Kidney tubule cell (primary cell): ENCODE measurements around the gene RIT2.

Experiments used
- DNase-seq: peaks from one replicate; pipeline ENCODE4 v3.0.0-alpha.2; 2018; ENCODE audit warnings: low spot score

RIT2 gene

GRCh38 chr18:43115076-43115921 is at the start of gene RIT2:
RIT2 (minus strand) TSS chr18:43115685.
- DNase-seq = no peak

GRCh38 chr18:43161528-43161927 is 46.0 kb upstream of the RIT2 start:
- DNase-seq = peak; percentile 31

- DNase-seq = no peak
These were observed 45.0 kb upstream of the RIT2 start for GRCh38 chr18:43160509-43160908.

GRCh38 chr18:43159926-43160325 is 44.4 kb upstream of the RIT2 start:
- DNase-seq = no peak

- DNase-seq = no peak
These were observed 43.7 kb upstream of the RIT2 start for GRCh38 chr18:43159086-43159770.

GRCh38 chr18:43158381-43158780 is 42.9 kb upstream of the RIT2 start:
- no peak for DNase-seq

- DNase-seq = no peak
These were observed 40.4 kb upstream of the RIT2 start for GRCh38 chr18:43155842-43156241.

GRCh38 chr18:43148231-43148630 is 32.7 kb upstream of the RIT2 start:
- no peak for DNase-seq

- DNase-seq = no peak
These were observed 25.7 kb upstream of the RIT2 start for GRCh38 chr18:43141208-43141607.

- no peak for DNase-seq
These were observed 23.9 kb upstream of the RIT2 start for GRCh38 chr18:43139288-43139946.

- no peak for DNase-seq
These were observed 19.4 kb upstream of the RIT2 start for GRCh38 chr18:43134876-43135275.

GRCh38 chr18:43130716-43131260 is 15.3 kb upstream of the RIT2 start:
- DNase-seq = no peak

- DNase-seq = peak; percentile 9
These were observed 14.6 kb upstream of the RIT2 start for GRCh38 chr18:43129946-43130524.

GRCh38 chr18:43125471-43125870 is 10.0 kb upstream of the RIT2 start:
- no peak for DNase-seq

GRCh38 chr18:43122955-43123354 is 7.5 kb upstream of the RIT2 start:
- DNase-seq = no peak

- no peak for DNase-seq
These were observed 1.3 kb upstream of the RIT2 start for GRCh38 chr18:43116699-43117294.

- no peak for DNase-seq
These were observed 2.1 kb downstream of the RIT2 start for GRCh38 chr18:43113220-43113895.

GRCh38 chr18:43108882-43109281 is 6.6 kb downstream of the RIT2 start:
- no peak for DNase-seq

- DNase-seq = no peak
These were observed 7.0 kb downstream of the RIT2 start for GRCh38 chr18:43108469-43108868.

GRCh38 chr18:43093646-43094045 is 21.8 kb downstream of the RIT2 start:
- DNase-seq = no peak

- no peak for DNase-seq
These were observed 22.9 kb downstream of the RIT2 start for GRCh38 chr18:43092539-43092938.
